Neural cell (in vitro differentiated cells): ENCODE results near the gene PLSCR3. TPM values are rescaled to one million over a fixed set of nuclear protein-coding genes. Genes with fewer than 3 reads are reported as not detected.

Experiments
- H2AFZ ChIP-seq: fragments of 200-600, 300-800 bp; sonication (generic), shearing (Covaris generic); 2 replicates; pipeline ENCODE4 v1.6.0; 2014; ENCODE audit warnings: low read depth, mild to moderate bottlenecking, antibody characterized with exemption, low read length, moderate library complexity
- H3F3A ChIP-seq: fragments of 200-600 bp; shearing (Covaris generic); 2 replicates; pipeline ENCODE4 v1.6.1; 2016; ENCODE audit warnings: mild to moderate bottlenecking, moderate library complexity, mixed read lengths, antibody characterized with exemption, low read length; ENCODE audit not compliant: insufficient read depth, poor library complexity, severe bottlenecking
- H3K27ac ChIP-seq: fragments of 200-600, 300-800 bp; sonication (generic), shearing (Covaris generic); 2 replicates; pipeline ENCODE4 v1.5.1; 2014; ENCODE audit warnings: mild to moderate bottlenecking, low read length, moderate library complexity
- H3K27me3 ChIP-seq: fragments of 300-800, 200-600 bp; sonication (generic), shearing (Covaris generic); 2 replicates; pipeline ENCODE4 v1.6.0; 2014; ENCODE audit warnings: mild to moderate bottlenecking, low read depth, low read length, moderate library complexity; ENCODE audit not compliant: insufficient read depth
- H3K36me3 ChIP-seq: fragments of 300-800, 200-600 bp; sonication (generic), shearing (Covaris generic); 2 replicates; pipeline ENCODE4 v1.5.1; 2014; ENCODE audit warnings: mild to moderate bottlenecking, antibody characterized with exemption, low read length, moderate library complexity; ENCODE audit not compliant: insufficient read depth
- H3K4me2 ChIP-seq: fragments of 300-800, 200-600 bp; sonication (generic), shearing (Covaris generic); 2 replicates; pipeline ENCODE4 v1.6.0; 2014; ENCODE audit warnings: mild to moderate bottlenecking, low read length
- H3K4me3 ChIP-seq: fragments of 300-800, 200-600 bp; sonication (generic), shearing (Covaris generic); 2 replicates; pipeline ENCODE4 v1.5.1; 2014; ENCODE audit warnings: mild to moderate bottlenecking, low read length, moderate library complexity
- H3K79me2 ChIP-seq: fragments of 200-600 bp; shearing (Covaris generic); replicated peaks from 2 replicates; pipeline ENCODE4 v1.6.0; 2014; ENCODE audit warnings: mild to moderate bottlenecking, low read length, moderate library complexity; ENCODE audit not compliant: insufficient read depth
- H3K9ac ChIP-seq: fragments of 300-800, 200-600 bp; sonication (generic), shearing (Covaris generic); 2 replicates; pipeline ENCODE4 v1.6.1; 2016; ENCODE audit warnings: mild to moderate bottlenecking, low read length, mixed read lengths
- H3K9me2 ChIP-seq: fragments of 200-600 bp; shearing (Covaris generic); 2 replicates; pipeline ENCODE4 v1.6.1; 2016; ENCODE audit warnings: mild to moderate bottlenecking, low read length, mixed read lengths; ENCODE audit not compliant: insufficient read depth
- H3K9me3 ChIP-seq: fragments of 200-600, 300-800 bp; sonication (generic), shearing (Covaris generic); 2 replicates; pipeline ENCODE4 v1.6.1; 2016; ENCODE audit warnings: mild to moderate bottlenecking, mixed run types, low read length, moderate library complexity, mixed read lengths
- H4K20me1 ChIP-seq: fragments of 200-600 bp; shearing (Covaris generic); 2 replicates; pipeline ENCODE4 v1.6.1; 2016; ENCODE audit warnings: mild to moderate bottlenecking, mixed run types; ENCODE audit not compliant: insufficient read depth
- CTCF ChIP-seq: fragments of 450-650 bp; IDR thresholded peaks from 2 replicates; pipeline ENCODE4 v1.5.1; 2014; ENCODE audit warnings: antibody characterized with exemption, mild to moderate bottlenecking, moderate library complexity; ENCODE audit not compliant: poor library complexity, severe bottlenecking
- EP300 ChIP-seq: fragments of 450-650 bp; conservative IDR thresholded peaks from 2 replicates; pipeline ENCODE4 v1.6.1; 2014; ENCODE audit warnings: antibody characterized with exemption, mild to moderate bottlenecking, moderate library complexity; ENCODE audit not compliant: poor library complexity, severe bottlenecking
- MXI1 ChIP-seq: fragments of 450-650 bp; conservative IDR thresholded peaks from 2 replicates; pipeline ENCODE4 v1.6.1; 2014; ENCODE audit warnings: antibody characterized with exemption, mild to moderate bottlenecking; ENCODE audit not compliant: poor library complexity, severe bottlenecking
- POLR2AphosphoS5 ChIP-seq: IDR thresholded peaks from 2 replicates; pipeline ENCODE4 v1.6.1; 2012
- SMC3 ChIP-seq: fragments of 450-650 bp; conservative IDR thresholded peaks from 2 replicates; pipeline ENCODE4 v1.6.1; 2014; ENCODE audit warnings: antibody characterized with exemption, mild to moderate bottlenecking, moderate library complexity; ENCODE audit not compliant: poor library complexity
- polyA plus RNA-seq: library from polyadenylated mRNA; depleted of rRNA; stranded (reverse); fragments of >200 nt; gene quantifications from 2 replicates; pipeline ENCODE4 v1.2.3, GENCODE V29; 2014
- TF ChIP-seq, protein P1 (sequence below): IDR thresholded peaks from 2 replicates; pipeline ENCODE4 v1.6.1; 2012; ENCODE audit warnings: borderline replicate concordance

PLSCR3 gene
- polyA plus RNA-seq, 1 donor from 2014 or later: 15.9 TPM

- no peak overlapping the region for H3K4me2 ChIP-seq
- no peak overlapping the region for H3K4me3 ChIP-seq
- H3K27me3 ChIP-seq: no peaks in the 10 kb centered on the region
- TF ChIP-seq MXI1 (no peak), SMC3 (no peak), POLR2AphosphoS5 (no peak), CTCF (no peak)
- TF ChIP-seq, protein P1, sequence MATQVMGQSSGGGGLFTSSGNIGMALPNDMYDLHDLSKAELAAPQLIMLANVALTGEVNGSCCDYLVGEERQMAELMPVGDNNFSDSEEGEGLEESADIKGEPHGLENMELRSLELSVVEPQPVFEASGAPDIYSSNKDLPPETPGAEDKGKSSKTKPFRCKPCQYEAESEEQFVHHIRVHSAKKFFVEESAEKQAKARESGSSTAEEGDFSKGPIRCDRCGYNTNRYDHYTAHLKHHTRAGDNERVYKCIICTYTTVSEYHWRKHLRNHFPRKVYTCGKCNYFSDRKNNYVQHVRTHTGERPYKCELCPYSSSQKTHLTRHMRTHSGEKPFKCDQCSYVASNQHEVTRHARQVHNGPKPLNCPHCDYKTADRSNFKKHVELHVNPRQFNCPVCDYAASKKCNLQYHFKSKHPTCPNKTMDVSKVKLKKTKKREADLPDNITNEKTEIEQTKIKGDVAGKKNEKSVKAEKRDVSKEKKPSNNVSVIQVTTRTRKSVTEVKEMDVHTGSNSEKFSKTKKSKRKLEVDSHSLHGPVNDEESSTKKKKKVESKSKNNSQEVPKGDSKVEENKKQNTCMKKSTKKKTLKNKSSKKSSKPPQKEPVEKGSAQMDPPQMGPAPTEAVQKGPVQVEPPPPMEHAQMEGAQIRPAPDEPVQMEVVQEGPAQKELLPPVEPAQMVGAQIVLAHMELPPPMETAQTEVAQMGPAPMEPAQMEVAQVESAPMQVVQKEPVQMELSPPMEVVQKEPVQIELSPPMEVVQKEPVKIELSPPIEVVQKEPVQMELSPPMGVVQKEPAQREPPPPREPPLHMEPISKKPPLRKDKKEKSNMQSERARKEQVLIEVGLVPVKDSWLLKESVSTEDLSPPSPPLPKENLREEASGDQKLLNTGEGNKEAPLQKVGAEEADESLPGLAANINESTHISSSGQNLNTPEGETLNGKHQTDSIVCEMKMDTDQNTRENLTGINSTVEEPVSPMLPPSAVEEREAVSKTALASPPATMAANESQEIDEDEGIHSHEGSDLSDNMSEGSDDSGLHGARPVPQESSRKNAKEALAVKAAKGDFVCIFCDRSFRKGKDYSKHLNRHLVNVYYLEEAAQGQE: no peak
- H2AFZ ChIP-seq: no peak overlapping the region
- no peaks in the 10 kb centered on the region for H3K79me2 ChIP-seq
- no peak overlapping the region for H3K27ac ChIP-seq
- H3K9ac ChIP-seq: no peak overlapping the region
- H3K9me3 ChIP-seq: no peaks in the 10 kb centered on the region
- H3K9me2 ChIP-seq: no peaks in the 10 kb centered on the region
- H3K36me3 ChIP-seq: peaks cover 7% of the 10 kb centered on the region
- no peaks in the 10 kb centered on the region for H3F3A ChIP-seq
- H4K20me1 ChIP-seq: no peaks in the 10 kb centered on the region
These were observed 4.1 kb downstream of the PLSCR3 start for GRCh38 chr17:7389924-7390910.

- Histone ChIP-seq H3K4me2 (no peak overlapping the region), H3K79me2 (no peaks in the 10 kb centered on the region), H3K27ac (no peak overlapping the region), H3K36me3 (peaks cover 7% of the 10 kb centered on the region), H3F3A (no peaks in the 10 kb centered on the region), H4K20me1 (no peaks in the 10 kb centered on the region), H2AFZ (no peak overlapping the region), H3K27me3 (peaks cover 4% of the 10 kb centered on the region), H3K9me2 (no peaks in the 10 kb centered on the region), H3K9me3 (no peaks in the 10 kb centered on the region), H3K9ac (no peak overlapping the region), H3K4me3 (no peak overlapping the region)
- TF ChIP-seq, protein P1: no peak
- TF ChIP-seq POLR2AphosphoS5 (no peak), MXI1 (no peak), EP300 (no peak)
These were observed 5.5 kb downstream of the PLSCR3 start for GRCh38 chr17:7388856-7389255.
